Measurements from ENCODE around the gene CENPT.
"Not testable (repeated sequence)": the region's sequence is repeated elsewhere in the genome, so short reads cannot be mapped to it uniquely, and the experiment has no call there.

GRCh38 chr16:67864044-67864443 is 16.6 kb upstream of the CENPT start:
- not testable (repeated sequence) for TF ChIP-seq CTCF (conservative IDR thresholded peaks at IDR 0.05; ENCODE audit: low read length); EZH2phosphoT487 (IDR thresholded peaks at IDR 0.05; ENCODE audit: borderline replicate concordance, low read depth, low read length)
